Heart left ventricle (tissue), 13 donors: ENCODE results near the gene PEAK3.

Experiments used
- CTCF ChIP-seq, 12 donors: fragments of 200-600 bp; sonication (generic) in 4 of 12; IDR thresholded peaks; one replicate each; pipeline versions ENCODE4 v1.5.0 to v1.8.0; 2018 to 2022; ENCODE audit warnings: antibody characterized with exemption in 12 of 12, mild to moderate bottlenecking in 5 of 12
- POLR2A ChIP-seq, 2 donors: fragments of 450-650 bp; IDR thresholded peaks; one replicate each; pipeline ENCODE4 v1.6.1; 2017; ENCODE audit warnings: antibody characterized with exemption in 2 of 2, mild to moderate bottlenecking in 2 of 2, moderate library complexity in 2 of 2
- donor health status: ischemic (EF 13 %, LVEDD 7.1; RV severe dilation, severe dysfunction).
- donor health status: DM: no; HTN: yes; CAD: no.
- donor health status: DM: no; HTN: no; CAD: no.
- donor health status: ischemic (EF 25% LVEDD 6.9; RV normal size, moderate dysfunction).
- donor health status: ischemic (EF 25% LVEDD 5.7; RV mildly dilated, moderate dysfunction).
- donor health status: ischemic (EF 35%, LVEDD 5.7; RV mildly dilated, moderate dysfunction).
- donor health status: nonischemic (EF 11% LVEDD 7.7; RV severe dilation, severe dysfunction).
- donor health status: DM: yes; HTN: yes; CAD: no.
- donor health status: PGD.
- donor health status: ischemic (EF 29% LVEDD 5.4; RV normal size, mild dysfunction).
- donor health status: nonischemic (EF 23%, LVEDD 6.1; RV moderate dilation, normal function).

- TF ChIP-seq CTCF (IDR thresholded peaks at IDR 0.05) (peak; percentile 28 to 63 (median 49)), POLR2A (IDR thresholded peaks at IDR 0.05) (no peak)
These were observed 20.4 kb downstream of the PEAK3 start for GRCh38 chr19:2261438-2262172.
